Motor neuron (in vitro differentiated cells): ENCODE data around the gene KCTD20. TPM values are rescaled to one million over a fixed set of nuclear protein-coding genes. Genes with fewer than 3 reads are reported as not detected.
A peak's percentile ranks its signal among the peaks of the same experiment; 100 is the strongest.

Source experiments
- ATAC-seq, 8 experiments: fragments of 200-7000 bp; cut with Tn5 transposase; replicated peaks in 6 of 8; 2 replicates each; pipeline ENCODE4 v1.8.0; 2021; ENCODE audit warnings: mild to moderate bottlenecking in 8 of 8, moderate library complexity in 8 of 8
- H3K27ac ChIP-seq, 2 donors: fragments of 250-450 bp; sonication (Bioruptor Pico); 2 replicates each; pipeline ENCODE4 v1.9.0; 2021; ENCODE audit warnings: antibody characterized with exemption in 2 of 2, mild to moderate bottlenecking in 2 of 2, moderate library complexity in 1 of 2
- H3K4me1 ChIP-seq, 2 donors: fragments of 250-450 bp; sonication (Bioruptor Pico); replicated peaks in 1 of 2; 2 replicates each; pipeline ENCODE4 v1.6.1; 2021; ENCODE audit warnings: antibody characterized with exemption in 2 of 2, mild to moderate bottlenecking in 2 of 2, moderate library complexity in 1 of 2
- H3K4me3 ChIP-seq, 5 donors: fragments of 250-450 bp; sonication (Bioruptor Pico); 2 replicates each; pipeline ENCODE4 v1.9.0; 2021; ENCODE audit warnings: antibody characterized with exemption in 5 of 5, mild to moderate bottlenecking in 5 of 5, moderate library complexity in 4 of 5
- WGBS, 10 experiments: fragments of 450-650 bp; shearing (Covaris generic); methylation state at CpG; one replicate each; pipeline ENCODE4 v1.0.0; 2022; 5-methylcytosine and 5-hydroxymethylcytosine counted together
- in situ Hi-C, 9 experiments: fragments of 400-800 bp; cut with MboI; loops; one replicate each; pipeline ENCODE4 v1.15.0; 2021; ENCODE audit warnings: low sequenced_read_pairs in 9 of 9, low pct_unique_long_range_greater_than_20kb in 2 of 9; ENCODE audit not compliant: unreplicated experiment in 9 of 9
- total RNA-seq, 8 experiments: library from RNA; unstranded; fragments of 300-600 nt; gene quantifications; 2 replicates each; pipeline versions ENCODE4 v1.2.3 to v1.2.4, GENCODE V29; 2022

KCTD20 gene
- total RNA-seq, 8 experiments from 2014 or later: 27.8 to 68.1 (median 37.1) TPM

DNA sequence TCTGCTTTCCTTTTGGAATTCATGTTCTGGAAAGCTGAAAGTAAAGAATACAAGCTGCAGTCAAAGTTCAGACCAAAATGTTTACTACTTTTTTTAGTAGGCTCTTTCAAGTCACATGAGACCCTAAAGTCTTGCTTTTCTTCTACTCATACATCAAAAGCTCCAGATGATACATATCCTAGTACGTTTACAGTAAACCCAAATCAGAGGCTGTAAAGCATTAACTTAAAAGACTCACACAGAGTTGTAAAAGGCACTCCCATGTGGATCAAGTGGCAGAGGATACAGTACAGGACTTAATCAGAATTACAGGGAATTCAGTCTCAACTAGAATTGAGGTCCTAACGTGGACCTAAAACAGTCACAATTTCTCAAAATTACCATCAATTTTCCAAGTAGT is 63.8 kb downstream of the KCTD20 start:
- in situ Hi-C loops: no loop called here
- 64 to 93% (median 75%) methylated on average over 1 to 2 of the region's 2 CpGs; no CpG with 5 or more reads in 1 of the 10 experiments for WGBS, 10 experiments
- peak in 1 of 8 experiments; percentile 27 for ATAC-seq

DNA sequence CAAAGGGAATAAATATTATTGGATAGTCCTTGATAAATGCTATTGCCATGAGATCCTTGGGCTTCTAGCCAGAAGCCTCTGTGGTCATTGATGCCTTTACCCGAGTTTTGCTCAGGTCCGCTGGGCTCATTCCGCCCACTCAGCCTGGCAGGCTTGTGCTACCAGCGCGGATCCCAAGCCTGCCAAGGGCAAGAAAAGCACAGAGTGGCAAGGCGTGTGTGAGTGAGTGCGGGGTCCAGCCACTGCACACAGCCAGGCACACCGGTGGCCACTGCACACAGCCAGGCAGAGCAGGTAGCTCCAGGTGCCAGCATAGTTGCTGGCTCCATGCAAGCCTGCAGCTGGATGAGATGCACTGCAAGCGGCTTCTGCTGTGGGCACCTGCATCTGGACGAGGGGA is 65.7 kb downstream of the KCTD20 start:
- 60 to 100% (median 92%) methylated on average over 1 to 5 of the region's 10 CpGs; no CpG with 5 or more reads in 4 of the 10 experiments for WGBS, 10 experiments
- Histone ChIP-seq H3K4me3 (no peak overlapping the region), H3K4me1 (no peaks in the 10 kb centered on the region), H3K27ac (no peak overlapping the region)
- in situ Hi-C loops: no loop called here
- no peak for ATAC-seq

More for the DNA sequence above, 63.8 kb downstream of the KCTD20 start:
- Histone ChIP-seq H3K4me1 (no peaks in the 10 kb centered on the region), H3K27ac (no peak overlapping the region), H3K4me3 (no peak overlapping the region)

DNA sequence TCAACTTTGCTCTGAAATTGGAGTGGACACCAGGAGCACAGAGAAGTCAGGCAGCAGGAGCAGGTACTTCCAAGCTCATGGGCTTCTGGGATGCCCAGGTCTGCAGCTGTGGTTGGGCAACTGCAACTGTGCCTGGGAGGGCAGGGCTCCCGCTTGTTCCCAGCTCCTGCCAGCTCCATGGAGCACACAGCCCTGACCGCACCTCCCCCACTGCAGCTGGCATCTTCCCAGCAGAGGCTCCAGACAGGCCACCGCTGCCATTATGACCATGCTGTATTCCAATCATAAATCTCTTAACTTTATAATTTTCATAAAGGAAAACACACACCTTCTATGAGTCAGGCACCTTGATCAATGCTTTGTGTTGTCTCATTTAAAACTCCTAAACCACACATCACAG is 67.6 kb downstream of the KCTD20 start:
- WGBS, 10 experiments: 80 to 100% (median 92%) methylated on average over 2 of the region's 3 CpGs; no CpG with 5 or more reads in 7 of the 10 experiments
- no peak overlapping the region for H3K4me3 ChIP-seq
- no peaks in the 10 kb centered on the region for H3K4me1 ChIP-seq
- peak in 1 of 8 experiments; percentile 18 for ATAC-seq
- in situ Hi-C loops: no loop called here
- H3K27ac ChIP-seq: no peak overlapping the region

GRCh38 chr6:36514554-36515456 is 72.0 kb downstream of the KCTD20 start:
- in situ Hi-C loops: no loop called here
- Histone ChIP-seq H3K4me3 (no peak overlapping the region), H3K4me1 (no peaks in the 10 kb centered on the region), H3K27ac (no peak overlapping the region)
- no peak for ATAC-seq
- 94 to 100% (median 97%) methylated on average over 2 to 8 of the region's 8 CpGs; no CpG with 5 or more reads in 2 of the 10 experiments for WGBS, 10 experiments

DNA sequence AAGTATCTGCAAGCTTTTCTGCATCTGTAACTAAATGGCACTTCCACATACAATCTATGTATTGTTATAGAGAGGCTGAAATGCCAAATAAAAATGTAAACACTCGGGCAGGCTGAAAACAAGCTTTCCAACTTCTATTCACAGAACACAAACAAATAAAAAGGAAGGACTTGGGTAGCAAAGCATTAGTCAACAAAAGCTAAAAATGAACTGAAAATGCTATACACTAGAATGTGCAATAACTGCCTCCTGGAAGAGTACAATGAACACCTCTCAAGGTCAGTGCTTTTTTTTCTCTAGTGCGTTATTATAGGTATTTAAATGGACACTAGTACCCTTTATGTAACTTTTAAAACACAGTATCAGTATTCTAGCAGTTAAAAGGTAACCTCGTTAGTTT is 73.0 kb downstream of the KCTD20 start:
- 79 to 100% (median 98%) methylated on average over 2 to 3 of the region's 3 CpGs for WGBS, 10 experiments
- in situ Hi-C loops: no loop called here
- ATAC-seq: no peak
- Histone ChIP-seq H3K4me3 (no peak overlapping the region), H3K27ac (no peak overlapping the region), H3K4me1 (no peaks in the 10 kb centered on the region)

GRCh38 chr6:36516559-36516958 is 73.8 kb downstream of the KCTD20 start:
- Histone ChIP-seq H3K27ac (no peak overlapping the region), H3K4me3 (no peak overlapping the region), H3K4me1 (no peaks in the 10 kb centered on the region)
- ATAC-seq: no peak
- in situ Hi-C loops: no loop called here
- WGBS, 10 experiments: 71 to 100% (median 90%) methylated on average over 1 to 4 of the region's 4 CpGs; no CpG with 5 or more reads in 1 of the 10 experiments

DNA sequence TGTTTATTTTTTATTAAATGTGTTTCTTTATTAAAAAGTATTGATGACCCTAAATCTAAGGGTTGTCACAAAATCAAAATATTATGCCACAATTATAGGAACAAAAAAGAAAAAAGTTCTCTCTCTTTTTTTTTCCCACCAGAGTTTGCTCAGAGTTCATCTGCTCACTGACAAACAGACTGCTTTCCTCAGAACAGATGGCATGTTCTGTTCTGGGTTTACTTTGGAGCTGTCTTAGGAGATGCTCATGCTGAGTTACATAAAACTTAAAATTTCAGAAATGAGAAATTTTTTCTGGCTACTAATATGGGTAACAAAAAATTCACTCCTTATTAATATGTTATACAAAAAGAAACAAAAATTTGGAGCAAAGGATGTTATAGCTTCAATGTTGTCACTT is 74.2 kb downstream of the KCTD20 start:
- no peak for ATAC-seq
- in situ Hi-C loops: no loop called here
- Histone ChIP-seq H3K4me1 (no peaks in the 10 kb centered on the region), H3K4me3 (no peak overlapping the region), H3K27ac (no peak overlapping the region)

- ATAC-seq: no peak
- in situ Hi-C loops: no loop called here
- no peaks in the 10 kb centered on the region for H3K4me1 ChIP-seq
- H3K4me3 ChIP-seq: no peak overlapping the region
- 52 to 100% (median 90%) methylated on average over 1 to 2 of the region's 2 CpGs for WGBS, 10 experiments
- no peak overlapping the region for H3K27ac ChIP-seq
Measured at GRCh38 chr6:36517408-36517807, 74.6 kb downstream of the KCTD20 start.

GRCh38 chr6:36519352-36519751 is 76.6 kb downstream of the KCTD20 start:
- ATAC-seq: no peak
- Histone ChIP-seq H3K27ac (no peak overlapping the region), H3K4me3 (no peak overlapping the region), H3K4me1 (no peaks in the 10 kb centered on the region)
- in situ Hi-C loops: no loop called here

GRCh38 chr6:36523451-36523850 is 80.7 kb downstream of the KCTD20 start:
- in situ Hi-C loops: no loop called here
- no peaks in the 10 kb centered on the region for H3K4me1 ChIP-seq
- no peak for ATAC-seq
- H3K27ac ChIP-seq: no peak overlapping the region
- no peak overlapping the region for H3K4me3 ChIP-seq
- 93 to 100% (median 96%) methylated on average over 1 to 8 of the region's 8 CpGs; no CpG with 5 or more reads in 4 of the 10 experiments for WGBS, 10 experiments

GRCh38 chr6:36523936-36524499 is 81.2 kb downstream of the KCTD20 start:
- H3K4me1 ChIP-seq: no peaks in the 10 kb centered on the region
- H3K4me3 ChIP-seq: no peak overlapping the region
- 80 to 100% (median 94%) methylated on average over 1 to 6 of the region's 6 CpGs; no CpG with 5 or more reads in 2 of the 10 experiments for WGBS, 10 experiments
- ATAC-seq: no peak
- H3K27ac ChIP-seq: no peak overlapping the region
- in situ Hi-C loops: no loop called here

DNA sequence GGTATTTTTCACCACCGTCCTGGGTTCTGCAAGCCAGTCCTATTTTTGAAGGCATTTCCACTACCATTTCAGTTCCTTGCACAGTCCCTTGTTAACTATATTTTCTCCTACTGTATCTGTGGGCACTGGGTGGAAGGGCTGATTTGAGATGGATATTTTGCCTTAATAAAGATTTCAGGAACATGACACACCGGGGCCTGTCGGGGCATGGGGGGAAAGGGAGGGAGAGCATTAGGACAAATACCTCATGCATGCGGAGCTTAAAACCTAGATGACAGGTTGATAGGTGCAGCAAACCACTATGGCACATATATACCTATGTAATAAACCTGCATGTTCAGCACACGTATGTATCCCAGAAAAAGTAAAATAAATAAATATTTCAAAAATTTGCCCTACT is 82.1 kb downstream of the KCTD20 start:
- WGBS, 10 experiments: 71 to 100% (median 97%) methylated on average over 1 to 4 of the region's 5 CpGs; no CpG with 5 or more reads in 2 of the 10 experiments
- Histone ChIP-seq H3K4me1 (no peaks in the 10 kb centered on the region), H3K27ac (no peak overlapping the region), H3K4me3 (no peak overlapping the region)
- no peak for ATAC-seq
- in situ Hi-C loops: no loop called here

DNA sequence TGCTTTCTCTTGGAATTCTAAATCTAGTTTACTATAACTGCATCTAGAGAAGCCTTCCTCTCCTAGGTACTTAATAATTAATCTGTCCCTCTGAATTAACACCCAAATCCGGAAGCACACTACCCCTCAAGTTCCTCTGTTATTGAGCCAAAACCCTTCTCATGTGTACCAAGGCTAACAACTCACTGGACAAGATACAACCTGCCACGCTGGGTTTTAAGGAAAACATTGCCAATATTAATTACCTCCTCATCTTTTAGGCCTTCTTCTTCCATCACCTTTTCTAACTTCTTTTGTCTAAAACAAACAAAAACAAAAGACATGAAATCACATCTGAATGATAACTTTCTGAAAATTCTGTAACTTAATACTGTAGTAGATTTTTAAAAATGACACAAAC is 82.5 kb downstream of the KCTD20 start:
- ATAC-seq: no peak
- H3K27ac ChIP-seq: no peak overlapping the region
- H3K4me1 ChIP-seq: no peaks in the 10 kb centered on the region
- WGBS, 10 experiments: 58 to 100% (median 89%) methylated on average over 1 to 2 of the region's 2 CpGs; no CpG with 5 or more reads in 2 of the 10 experiments
- H3K4me3 ChIP-seq: no peak overlapping the region
- in situ Hi-C loops: no loop called here
